SIG-M5 treated with dmso at 0.1 percent for 504 hours (cell line): ENCODE results near the gene MYO1D.

Source experiments
- DNase-seq: peaks from one replicate; lab custom pipeline; 2025; ENCODE audit not compliant: unreplicated experiment; lab: John Stamatoyannopoulos, UW

MYO1D gene

GRCh38 chr17:32493571-32493970 is 383.4 kb downstream of the MYO1D start:
- DNase-seq = no peak

GRCh38 chr17:32492648-32493289 is 384.2 kb downstream of the MYO1D start:
- peak; percentile 85 for DNase-seq

GRCh38 chr17:32492264-32492589 is 384.7 kb downstream of the MYO1D start:
- DNase-seq = no peak

- no peak for DNase-seq
Measured at GRCh38 chr17:32491371-32492263, 385.3 kb downstream of the MYO1D start.

- DNase-seq = no peak
Measured at GRCh38 chr17:32490101-32490482, 386.8 kb downstream of the MYO1D start.

- peak; percentile 12 for DNase-seq
Measured at GRCh38 chr17:32489320-32490100, 387.4 kb downstream of the MYO1D start.

GRCh38 chr17:32488604-32489180 is 388.2 kb downstream of the MYO1D start:
- DNase-seq = no peak

- DNase-seq = no peak
Measured at GRCh38 chr17:32488177-32488542, 388.8 kb downstream of the MYO1D start.

- DNase-seq = no peak
Measured at GRCh38 chr17:32487473-32488176, 389.3 kb downstream of the MYO1D start.

GRCh38 chr17:32486701-32487472 is 390.0 kb downstream of the MYO1D start, which contains the start of gene CDK5R1:
TSS of gene CDK5R1 (plus strand) at chr17:32486993. CDS start at chr17:32487621, 628 bp downstream.
- DNase-seq = peak; percentile 56

- DNase-seq = peak; percentile 72
Measured at GRCh38 chr17:32486111-32486700, 390.7 kb downstream of the MYO1D start.

GRCh38 chr17:32485261-32486110 is 391.4 kb downstream of the MYO1D start:
- DNase-seq = no peak

GRCh38 chr17:32484628-32485027 is 392.3 kb downstream of the MYO1D start:
- DNase-seq = no peak

GRCh38 chr17:32484041-32484461 is 392.9 kb downstream of the MYO1D start:
- no peak for DNase-seq

- peak; percentile 83 for DNase-seq
Measured at GRCh38 chr17:32483451-32484019, 393.4 kb downstream of the MYO1D start.

- no peak for DNase-seq
Measured at GRCh38 chr17:32482568-32483320, 394.2 kb downstream of the MYO1D start.

- no peak for DNase-seq
Measured at GRCh38 chr17:32481193-32481592, 395.7 kb downstream of the MYO1D start.
